ENCODE measurements around the gene FBXW10. TPM values are rescaled to one million over a fixed set of nuclear protein-coding genes. Genes with fewer than 3 reads are reported as not detected.
"Not testable (repeated sequence)": the region's sequence is repeated elsewhere in the genome, so short reads cannot be mapped to it uniquely, and the experiment has no call there.

FBXW10 gene, protein sequence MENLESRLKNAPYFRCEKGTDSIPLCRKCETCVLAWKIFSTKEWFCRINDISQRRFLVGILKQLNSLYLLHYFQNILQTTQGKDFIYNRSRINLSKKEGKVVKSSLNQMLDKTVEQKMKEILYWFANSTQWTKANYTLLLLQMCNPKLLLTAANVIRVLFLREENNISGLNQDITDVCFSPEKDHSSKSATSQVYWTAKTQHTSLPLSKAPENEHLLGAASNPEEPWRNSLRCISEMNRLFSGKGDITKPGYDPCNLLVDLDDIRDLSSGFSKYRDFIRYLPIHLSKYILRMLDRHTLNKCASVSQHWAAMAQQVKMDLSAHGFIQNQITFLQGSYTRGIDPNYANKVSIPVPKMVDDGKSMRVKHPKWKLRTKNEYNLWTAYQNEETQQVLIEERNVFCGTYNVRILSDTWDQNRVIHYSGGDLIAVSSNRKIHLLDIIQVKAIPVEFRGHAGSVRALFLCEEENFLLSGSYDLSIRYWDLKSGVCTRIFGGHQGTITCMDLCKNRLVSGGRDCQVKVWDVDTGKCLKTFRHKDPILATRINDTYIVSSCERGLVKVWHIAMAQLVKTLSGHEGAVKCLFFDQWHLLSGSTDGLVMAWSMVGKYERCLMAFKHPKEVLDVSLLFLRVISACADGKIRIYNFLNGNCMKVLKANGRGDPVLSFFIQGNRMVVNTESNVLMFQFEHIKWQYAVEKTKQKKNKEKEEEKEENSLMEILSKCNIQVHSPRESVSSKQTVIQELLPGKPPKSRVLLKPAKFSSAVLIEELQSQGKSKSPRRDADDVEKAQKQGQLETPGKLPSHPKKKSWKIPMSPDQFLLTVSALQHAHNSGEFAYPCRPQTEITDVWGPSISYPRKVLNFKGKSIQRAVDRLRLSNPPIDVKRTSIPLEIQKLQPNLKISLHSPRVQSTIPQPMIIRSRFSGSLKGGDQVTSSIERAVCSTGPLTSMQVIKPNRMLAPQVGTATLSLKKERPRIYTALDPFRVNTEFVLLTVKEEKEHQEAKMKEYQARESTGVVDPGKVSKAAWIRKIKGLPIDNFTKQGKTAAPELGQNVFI
- total RNA-seq = not detected

DNA sequence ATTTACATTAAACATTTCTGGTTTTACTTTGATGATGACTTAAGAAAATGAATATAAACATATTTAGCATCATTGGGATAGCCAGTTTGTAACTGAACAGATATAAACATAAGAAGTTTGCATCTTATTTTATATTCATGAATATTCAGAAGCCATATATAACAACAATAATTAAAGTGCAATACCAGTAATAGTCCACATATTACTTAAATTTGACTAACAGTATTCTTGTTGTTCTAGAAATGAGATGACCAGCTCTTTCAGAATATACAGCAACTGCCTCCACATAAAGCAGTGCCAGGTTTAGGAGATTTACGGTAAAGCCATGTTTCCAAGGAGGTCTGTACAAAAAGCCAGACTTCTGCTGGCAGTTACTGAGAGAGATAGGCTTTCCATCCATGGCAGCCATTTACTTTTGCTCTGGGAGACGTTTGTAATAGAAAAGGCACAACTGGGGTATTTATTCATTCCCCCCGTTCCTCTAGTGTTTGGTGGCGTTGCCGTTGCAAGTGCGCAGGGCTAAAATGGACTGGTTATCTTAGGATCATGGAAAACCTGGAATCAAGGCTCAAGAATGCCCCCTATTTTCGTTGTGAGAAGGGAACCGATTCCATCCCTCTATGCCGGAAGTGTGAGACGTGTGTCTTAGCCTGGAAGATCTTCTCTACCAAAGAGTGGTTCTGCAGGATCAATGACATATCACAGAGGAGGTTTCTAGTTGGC lies at the start of gene FBXW10:
Gene FBXW10, plus strand, starts transcription at position 356 of the 723 bp plus-strand sequence. Its CDS starts 191 bp downstream, at position 547.
- H3K4me1 Mint-ChIP-seq (ENCODE audit: low read depth); H3K27me3 Mint-ChIP-seq (ENCODE audit: low read depth); CTCF ChIA-PET; ATAC-seq; H3K36me3 Mint-ChIP-seq (ENCODE audit: low read depth); H3K4me3 Mint-ChIP-seq; H3K27ac Mint-ChIP-seq; POLR2A ChIA-PET; DNase-seq; H3K9me3 Mint-ChIP-seq (ENCODE audit: insufficient read depth): not testable (repeated sequence)

DNA sequence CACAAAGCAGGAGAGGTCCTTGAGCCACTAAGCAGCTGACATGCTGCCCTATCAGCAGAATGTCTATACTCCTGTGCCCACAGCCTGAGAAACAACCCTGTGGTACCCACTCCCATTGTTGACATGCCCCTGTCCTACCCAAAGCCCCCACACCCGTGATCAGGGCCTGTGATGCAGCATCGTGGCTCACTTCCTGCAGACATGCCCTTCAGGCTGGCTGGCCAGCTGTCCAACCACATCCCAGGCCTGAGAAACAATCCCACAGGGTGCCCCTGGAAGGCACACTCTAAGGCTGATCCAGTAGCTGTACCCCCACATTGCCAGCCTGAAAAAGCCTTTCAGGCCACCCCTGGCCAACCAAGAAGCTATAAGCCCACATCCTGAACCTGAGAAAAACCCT lies 48.7 kb upstream of the FBXW10 start:
- ATAC-seq; DNase-seq; H3K36me3 Mint-ChIP-seq (ENCODE audit: low read depth); H3K9me3 Mint-ChIP-seq (ENCODE audit: insufficient read depth); H3K27me3 Mint-ChIP-seq (ENCODE audit: low read depth); POLR2A ChIA-PET; H3K4me3 Mint-ChIP-seq; H3K27ac Mint-ChIP-seq: not testable (repeated sequence)
- CTCF ChIA-PET = interaction anchor here (2.0 kb wide), 1 partner anchor 69 kb away, joined by 8 read pairs; no protein-coding TSS in a partner anchor
- H3K4me1 Mint-ChIP-seq (ENCODE audit: low read depth) = peaks cover 16% of the 10 kb centered on the region

DNA sequence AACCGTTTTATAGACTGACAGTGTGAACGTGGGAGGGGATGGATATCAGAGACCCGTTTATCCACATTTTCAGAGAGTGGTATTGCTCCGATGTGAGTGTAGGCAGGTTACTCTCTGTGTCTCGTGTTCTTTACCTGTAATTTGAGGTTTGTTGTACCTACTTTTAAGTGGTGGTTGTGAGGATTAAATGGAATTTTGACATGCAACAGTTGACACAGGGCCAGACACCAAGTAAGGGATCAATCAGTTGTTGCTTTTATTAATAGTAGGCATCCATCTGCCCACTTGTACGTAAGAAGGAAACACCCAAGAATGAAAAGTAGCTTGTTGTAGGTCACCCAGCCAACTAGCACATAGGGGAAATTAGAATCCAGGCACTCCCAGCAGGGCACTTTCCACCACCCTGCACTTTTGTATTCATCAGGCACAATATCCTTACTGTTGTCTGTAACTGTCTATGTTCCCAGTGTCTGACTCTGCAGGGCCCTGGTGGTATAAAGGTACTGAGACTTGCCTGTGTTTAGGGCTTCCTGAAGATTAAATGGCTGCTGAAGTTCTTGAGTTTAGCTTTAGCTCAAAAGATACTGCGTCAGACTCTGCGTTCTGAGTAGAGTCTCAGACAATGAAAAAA lies 45.3 kb upstream of the FBXW10 start:
- CTCF ChIA-PET = interaction anchor here (0.8 kb wide), 1 partner anchor 73 kb away, joined by 3 read pairs; no protein-coding TSS in a partner anchor
- peak overlapping the region; percentile 86 for H3K4me3 Mint-ChIP-seq
- ATAC-seq; H3K27me3 Mint-ChIP-seq (ENCODE audit: low read depth); POLR2A ChIA-PET; H3K9me3 Mint-ChIP-seq (ENCODE audit: insufficient read depth); DNase-seq; H3K36me3 Mint-ChIP-seq (ENCODE audit: low read depth): not testable (repeated sequence)
- H3K4me1 Mint-ChIP-seq (ENCODE audit: low read depth) = peaks cover 16% of the 10 kb centered on the region
- peak overlapping the region; percentile 63 for H3K27ac Mint-ChIP-seq

DNA sequence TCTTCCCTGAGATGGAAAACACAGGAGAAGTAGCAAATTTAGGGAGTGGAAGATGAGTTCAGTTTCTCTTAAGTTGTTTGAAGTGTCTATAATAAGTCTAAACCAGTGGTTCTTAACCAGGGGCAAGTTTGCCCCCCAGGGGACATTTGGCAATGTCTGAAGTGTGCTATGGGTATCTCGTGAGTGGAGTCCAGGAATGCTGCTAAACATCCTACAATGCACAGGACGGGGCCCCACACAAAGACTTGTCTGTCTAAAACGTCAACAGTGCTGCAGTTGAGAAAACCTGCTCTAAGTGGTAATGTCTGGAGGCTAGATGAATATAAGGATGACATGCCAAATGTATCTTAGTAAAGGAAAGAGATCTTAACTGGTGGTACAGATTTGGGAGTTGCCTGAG lies 37.9 kb upstream of the FBXW10 start:
- H3K4me1 Mint-ChIP-seq (ENCODE audit: low read depth); POLR2A ChIA-PET; H3K27me3 Mint-ChIP-seq (ENCODE audit: low read depth); CTCF ChIA-PET; H3K36me3 Mint-ChIP-seq (ENCODE audit: low read depth); ATAC-seq; H3K9me3 Mint-ChIP-seq (ENCODE audit: insufficient read depth); DNase-seq; H3K27ac Mint-ChIP-seq; H3K4me3 Mint-ChIP-seq: not testable (repeated sequence)

DNA sequence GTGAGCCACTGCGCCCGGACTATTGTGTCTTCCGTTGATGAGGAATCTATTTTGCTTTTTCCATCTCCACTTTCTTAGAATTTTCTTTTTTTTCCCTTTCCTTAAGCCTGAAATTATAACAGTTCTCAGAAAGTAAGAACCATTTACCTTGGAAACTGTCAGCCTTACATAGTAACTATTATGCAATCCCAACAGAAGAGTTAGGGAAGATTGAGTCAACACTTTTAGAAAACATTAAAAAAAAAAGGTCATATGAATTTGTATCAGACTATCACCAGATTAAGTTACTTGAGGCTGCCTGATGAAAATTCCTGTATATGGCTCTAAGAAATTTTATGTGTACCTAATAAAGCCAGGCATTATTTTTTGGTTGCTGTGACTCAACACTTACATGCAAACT lies 35.6 kb upstream of the FBXW10 start:
- DNase-seq; H3K4me1 Mint-ChIP-seq (ENCODE audit: low read depth); POLR2A ChIA-PET; H3K27me3 Mint-ChIP-seq (ENCODE audit: low read depth); H3K9me3 Mint-ChIP-seq (ENCODE audit: insufficient read depth); H3K4me3 Mint-ChIP-seq; H3K36me3 Mint-ChIP-seq (ENCODE audit: low read depth); ATAC-seq; CTCF ChIA-PET; H3K27ac Mint-ChIP-seq: not testable (repeated sequence)

DNA sequence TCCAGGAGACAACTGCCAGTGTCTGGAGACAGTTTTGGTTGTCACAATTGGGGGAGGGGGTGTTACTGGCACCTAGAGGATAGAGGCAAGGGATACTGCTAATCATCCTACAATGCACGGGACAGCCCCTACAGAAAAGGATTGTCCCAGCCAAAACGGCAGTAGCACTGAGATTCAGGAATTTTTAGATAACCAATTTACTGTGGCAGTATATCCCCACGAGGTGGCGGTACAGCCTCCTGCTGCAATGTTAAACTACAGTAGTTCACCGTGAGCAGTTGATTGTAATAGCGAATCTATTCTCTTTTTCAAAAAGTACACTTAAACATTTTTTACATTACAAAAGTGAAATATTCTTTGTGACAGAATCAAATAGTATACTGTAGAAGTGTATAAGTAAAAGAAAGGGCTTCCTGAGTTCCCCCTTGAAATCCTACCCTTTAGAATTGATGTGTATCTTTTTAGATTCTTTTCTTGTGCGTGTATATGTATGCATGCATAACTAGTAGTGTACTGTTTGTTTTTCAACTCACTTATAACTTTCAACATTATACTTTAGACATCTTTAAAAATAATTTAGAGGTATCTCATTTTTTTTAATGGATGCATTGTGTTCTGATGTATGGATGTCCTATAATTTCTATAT lies 31.4 kb upstream of the FBXW10 start:
- H3K27me3 Mint-ChIP-seq (ENCODE audit: low read depth); H3K36me3 Mint-ChIP-seq (ENCODE audit: low read depth); H3K4me3 Mint-ChIP-seq; CTCF ChIA-PET; H3K4me1 Mint-ChIP-seq (ENCODE audit: low read depth); H3K27ac Mint-ChIP-seq; POLR2A ChIA-PET; H3K9me3 Mint-ChIP-seq (ENCODE audit: insufficient read depth): not testable (repeated sequence)
- DNase-seq = peak; percentile 74
- ATAC-seq = peak; percentile 55

DNA sequence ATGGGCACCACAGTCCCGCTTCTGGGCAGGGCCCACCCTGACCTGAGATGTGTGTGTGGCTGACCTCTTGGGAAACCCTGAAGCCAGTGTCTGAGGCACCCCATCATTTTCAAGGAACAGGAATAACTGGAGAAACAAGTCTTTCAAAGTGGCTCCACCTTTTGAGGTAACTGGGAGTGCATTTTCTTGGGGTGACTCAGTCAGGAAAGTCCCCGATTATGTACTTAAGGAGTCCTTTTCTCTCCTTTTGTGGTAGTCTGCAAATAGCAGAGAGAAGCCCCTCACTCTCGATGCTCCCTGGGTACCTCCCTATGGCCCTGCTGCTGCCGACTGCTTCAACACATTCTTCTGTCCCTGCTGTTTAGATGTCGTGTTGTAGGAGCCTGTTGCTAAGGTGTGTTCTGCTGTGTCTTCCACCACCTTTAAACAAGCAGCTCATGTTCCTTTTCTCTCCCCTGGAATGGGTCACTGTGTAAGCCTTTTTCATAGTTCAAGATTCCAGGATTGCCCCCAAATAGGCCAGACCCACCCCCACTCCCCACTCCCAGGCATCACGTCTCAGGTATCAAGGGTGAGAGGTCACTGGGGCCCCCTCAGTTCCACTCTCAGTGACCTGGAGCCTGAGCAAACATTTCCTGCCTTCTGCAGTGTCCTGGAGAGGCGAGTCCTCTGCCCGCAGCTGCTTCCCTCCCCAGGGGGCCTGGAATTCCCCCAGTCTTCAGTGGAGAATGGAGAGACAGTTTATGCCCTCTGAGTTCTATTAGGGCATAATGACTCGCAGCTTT lies 25.0 kb upstream of the FBXW10 start:
- DNase-seq; H3K27ac Mint-ChIP-seq; H3K4me1 Mint-ChIP-seq (ENCODE audit: low read depth); H3K27me3 Mint-ChIP-seq (ENCODE audit: low read depth); POLR2A ChIA-PET; H3K4me3 Mint-ChIP-seq; ATAC-seq; H3K36me3 Mint-ChIP-seq (ENCODE audit: low read depth); CTCF ChIA-PET; H3K9me3 Mint-ChIP-seq (ENCODE audit: insufficient read depth): not testable (repeated sequence)

DNA sequence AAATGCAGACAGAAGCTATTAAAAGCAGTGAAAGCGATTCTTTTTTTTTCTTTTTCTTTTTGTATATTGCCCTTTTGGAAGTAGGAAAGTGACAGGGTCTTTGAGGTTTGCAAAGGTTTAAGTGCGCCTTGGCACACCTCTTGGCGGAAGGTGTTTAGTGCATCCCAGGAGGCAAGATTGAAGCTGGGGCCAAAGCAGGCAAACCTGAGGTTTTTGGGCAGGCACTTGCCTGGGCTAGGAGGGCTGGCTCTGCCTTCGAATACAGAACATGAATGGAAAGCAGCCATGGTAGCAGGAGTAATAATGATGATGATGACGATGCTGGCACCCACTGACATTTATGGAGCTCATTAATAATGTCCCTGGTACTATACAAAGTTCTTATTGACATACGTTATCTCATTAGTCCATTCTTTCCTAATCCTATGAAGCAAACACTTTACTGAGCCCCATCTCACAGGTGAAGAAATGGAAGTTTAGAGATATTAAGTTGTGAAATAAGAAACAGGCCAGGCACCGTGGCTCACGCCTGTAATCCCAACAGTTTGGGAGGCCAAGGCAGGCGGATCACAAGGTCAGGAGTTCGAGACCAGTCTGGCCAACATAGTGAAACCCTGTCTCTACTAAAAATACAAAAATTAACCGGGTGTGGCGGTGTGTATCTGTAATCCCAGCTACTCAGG lies 24.3 kb upstream of the FBXW10 start:
- DNase-seq; CTCF ChIA-PET; H3K9me3 Mint-ChIP-seq (ENCODE audit: insufficient read depth); H3K36me3 Mint-ChIP-seq (ENCODE audit: low read depth); H3K27me3 Mint-ChIP-seq (ENCODE audit: low read depth); H3K4me3 Mint-ChIP-seq; POLR2A ChIA-PET; H3K4me1 Mint-ChIP-seq (ENCODE audit: low read depth); H3K27ac Mint-ChIP-seq; ATAC-seq: not testable (repeated sequence)

DNA sequence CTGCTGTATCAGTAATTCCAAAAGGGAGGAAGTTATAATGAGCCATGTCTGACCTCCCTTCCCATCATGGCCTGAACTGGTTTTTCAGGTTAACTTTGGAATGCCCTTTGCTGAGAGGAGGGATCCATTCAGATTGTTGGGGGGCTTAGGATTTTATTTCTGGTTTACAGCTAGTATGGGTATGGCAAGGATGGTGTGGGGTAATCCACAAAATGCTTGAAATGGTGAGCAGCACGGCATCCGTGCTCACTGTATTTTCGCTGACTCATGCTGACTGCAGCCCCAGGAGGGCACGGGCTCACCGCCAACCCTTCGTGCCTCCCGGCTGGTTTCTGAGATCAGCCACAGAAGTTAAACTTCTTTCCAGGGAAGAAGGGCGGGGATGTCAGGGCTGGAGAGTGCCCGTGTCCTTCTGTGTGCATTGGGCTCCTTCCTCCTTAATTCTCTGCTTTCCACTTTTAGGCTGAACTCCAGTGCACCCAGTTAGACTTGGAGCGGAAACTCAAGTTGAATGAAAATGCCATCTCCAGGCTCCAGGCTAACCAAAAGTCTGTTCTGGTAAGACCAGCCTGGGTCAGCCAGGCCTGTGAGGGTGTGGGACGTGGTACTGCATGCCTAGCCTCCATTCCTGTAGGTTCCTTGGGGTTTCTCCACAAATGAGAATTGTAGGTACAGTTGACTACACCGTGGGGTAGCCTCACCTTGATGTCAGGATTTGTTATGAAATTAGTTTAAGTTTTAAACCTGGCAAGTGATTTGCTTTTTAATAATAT lies 21.9 kb upstream of the FBXW10 start:
- DNase-seq; POLR2A ChIA-PET; H3K9me3 Mint-ChIP-seq (ENCODE audit: insufficient read depth); H3K4me3 Mint-ChIP-seq; H3K4me1 Mint-ChIP-seq (ENCODE audit: low read depth); CTCF ChIA-PET; H3K36me3 Mint-ChIP-seq (ENCODE audit: low read depth); H3K27ac Mint-ChIP-seq; ATAC-seq; H3K27me3 Mint-ChIP-seq (ENCODE audit: low read depth): not testable (repeated sequence)

DNA sequence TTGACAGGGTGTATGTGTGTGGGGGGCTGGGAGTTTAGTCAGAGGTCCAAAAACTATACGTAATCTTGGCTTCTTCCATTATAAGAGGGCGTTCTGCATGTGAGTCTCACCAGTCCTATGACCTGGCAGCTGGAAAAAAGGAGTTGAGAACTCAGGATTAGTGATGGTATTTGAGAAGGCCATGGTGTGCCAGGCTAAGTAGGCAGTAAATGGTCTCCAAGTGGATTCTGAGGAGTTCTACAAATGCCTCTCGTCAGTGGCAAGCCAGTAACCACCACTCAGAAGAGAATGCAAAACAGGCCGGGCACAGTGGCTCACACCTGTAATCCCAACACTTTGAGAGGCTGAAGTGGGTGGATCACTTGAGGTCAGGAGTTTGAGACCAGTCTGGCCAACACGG lies 21.2 kb upstream of the FBXW10 start:
- H3K9me3 Mint-ChIP-seq (ENCODE audit: insufficient read depth); ATAC-seq; H3K4me3 Mint-ChIP-seq; POLR2A ChIA-PET; H3K27me3 Mint-ChIP-seq (ENCODE audit: low read depth); H3K4me1 Mint-ChIP-seq (ENCODE audit: low read depth); DNase-seq; H3K27ac Mint-ChIP-seq; H3K36me3 Mint-ChIP-seq (ENCODE audit: low read depth); CTCF ChIA-PET: not testable (repeated sequence)
